Mononuclear cell (primary cell): Measurements from ENCODE around the gene PRPF19. TPM values are rescaled to one million over a fixed set of nuclear protein-coding genes. Genes with fewer than 3 reads are reported as not detected.

Source experiments
- H3K27me3 ChIP-seq: 2 replicates; pipeline ENCODE4 v1.6.0; 2011; ENCODE audit warnings: low read length, control low read depth; ENCODE audit not compliant: insufficient read depth
- H3K4me1 ChIP-seq: 2 replicates; pipeline ENCODE4 v1.5.1; 2011; ENCODE audit warnings: mild to moderate bottlenecking, low read length, control low read depth; ENCODE audit not compliant: insufficient read depth
- H3K4me3 ChIP-seq: 2 replicates; pipeline ENCODE4 v1.5.1; 2011; ENCODE audit warnings: mild to moderate bottlenecking, low read length, moderate library complexity
- H3K9me3 ChIP-seq: 2 replicates; pipeline ENCODE4 v1.5.1; 2011; ENCODE audit warnings: low read depth, mild to moderate bottlenecking, control low read depth, low read length
- total RNA-seq: library from RNA; depleted of rRNA; stranded (reverse); fragments of >200 nt; gene quantifications from one replicate; pipeline ENCODE4 v1.2.3, GENCODE V29; 2012

The PRPF19 gene
- total RNA-seq, 1 donor, result 32.0 TPM

- Histone ChIP-seq H3K4me3 (no peak overlapping the region), H3K9me3 (no peaks in the 10 kb centered on the region), H3K4me1 (peaks cover 10% of the 10 kb centered on the region), H3K27me3 (no peaks in the 10 kb centered on the region)
These were observed 36.7 kb upstream of the PRPF19 start for GRCh38 chr11:60942970-60943565.

GRCh38 chr11:60942219-60942618, 35.8 kb upstream of the PRPF19 start:
- H3K9me3 ChIP-seq, result no peaks in the 10 kb centered on the region
- H3K4me1 ChIP-seq, result peaks cover 5% of the 10 kb centered on the region
- H3K27me3 ChIP-seq, result no peaks in the 10 kb centered on the region
- H3K4me3 ChIP-seq, result no peak overlapping the region

- H3K9me3 ChIP-seq, result no peaks in the 10 kb centered on the region
These were observed 35.2 kb upstream of the PRPF19 start for GRCh38 chr11:60941371-60942119.

GRCh38 chr11:60939855-60940254, 33.5 kb upstream of the PRPF19 start:
- Histone ChIP-seq H3K4me3 (no peak overlapping the region), H3K27me3 (no peaks in the 10 kb centered on the region), H3K4me1 (peaks cover 5% of the 10 kb centered on the region), H3K9me3 (no peaks in the 10 kb centered on the region)

More at GRCh38 chr11:60941371-60942119, 35.2 kb upstream of the PRPF19 start:
- Histone ChIP-seq H3K27me3 (no peaks in the 10 kb centered on the region), H3K4me1 (peaks cover 5% of the 10 kb centered on the region), H3K4me3 (no peak overlapping the region)

- Histone ChIP-seq H3K9me3 (no peaks in the 10 kb centered on the region), H3K4me1 (peaks cover 5% of the 10 kb centered on the region), H3K27me3 (no peaks in the 10 kb centered on the region), H3K4me3 (no peak overlapping the region)
These were observed 32.9 kb upstream of the PRPF19 start for GRCh38 chr11:60939301-60939700.

- H3K4me1 ChIP-seq, result peaks cover 5% of the 10 kb centered on the region
- no peaks in the 10 kb centered on the region for H3K9me3 ChIP-seq
- no peaks in the 10 kb centered on the region for H3K27me3 ChIP-seq
- H3K4me3 ChIP-seq, result no peak overlapping the region
These were observed 32.1 kb upstream of the PRPF19 start for GRCh38 chr11:60938500-60938899.

GRCh38 chr11:60937811-60938210, 31.4 kb upstream of the PRPF19 start:
- H3K9me3 ChIP-seq, result no peaks in the 10 kb centered on the region
- H3K27me3 ChIP-seq, result no peaks in the 10 kb centered on the region
- peaks cover 6% of the 10 kb centered on the region for H3K4me1 ChIP-seq
- no peak overlapping the region for H3K4me3 ChIP-seq

- no peaks in the 10 kb centered on the region for H3K27me3 ChIP-seq
- H3K4me1 ChIP-seq, result peaks cover 5% of the 10 kb centered on the region
- no peak overlapping the region for H3K4me3 ChIP-seq
- no peaks in the 10 kb centered on the region for H3K9me3 ChIP-seq
These were observed 30.8 kb upstream of the PRPF19 start for GRCh38 chr11:60937144-60937527.

GRCh38 chr11:60936467-60937143, 30.2 kb upstream of the PRPF19 start:
- Histone ChIP-seq H3K4me1 (peaks cover 8% of the 10 kb centered on the region), H3K9me3 (no peaks in the 10 kb centered on the region), H3K27me3 (no peaks in the 10 kb centered on the region), H3K4me3 (no peak overlapping the region)

GRCh38 chr11:60935676-60936442, 29.5 kb upstream of the PRPF19 start:
- Histone ChIP-seq H3K4me3 (no peak overlapping the region), H3K27me3 (no peaks in the 10 kb centered on the region), H3K4me1 (peaks cover 14% of the 10 kb centered on the region), H3K9me3 (no peaks in the 10 kb centered on the region)

GRCh38 chr11:60934790-60935605, 28.6 kb upstream of the PRPF19 start:
- no peaks in the 10 kb centered on the region for H3K9me3 ChIP-seq
- peaks cover 14% of the 10 kb centered on the region for H3K4me1 ChIP-seq
- no peaks in the 10 kb centered on the region for H3K27me3 ChIP-seq
- H3K4me3 ChIP-seq, result no peak overlapping the region

GRCh38 chr11:60934124-60934789, 27.9 kb upstream of the PRPF19 start:
- no peaks in the 10 kb centered on the region for H3K27me3 ChIP-seq
- no peak overlapping the region for H3K4me3 ChIP-seq
- no peaks in the 10 kb centered on the region for H3K9me3 ChIP-seq
- H3K4me1 ChIP-seq, result peaks cover 14% of the 10 kb centered on the region

GRCh38 chr11:60933416-60934123, 27.2 kb upstream of the PRPF19 start:
- Histone ChIP-seq H3K4me1 (peaks cover 14% of the 10 kb centered on the region), H3K4me3 (no peak overlapping the region), H3K9me3 (no peaks in the 10 kb centered on the region), H3K27me3 (no peaks in the 10 kb centered on the region)
